Uterus (tissue), 2 donors: Measurements from ENCODE around the gene CDKN3.

Source experiments
- POLR2A ChIP-seq, 2 donors: fragments of 450-650 bp; IDR thresholded peaks; one replicate each; pipeline ENCODE4 v1.6.1; 2016; ENCODE audit warnings: antibody characterized with exemption in 2 of 2, mild to moderate bottlenecking in 1 of 2, moderate library complexity in 1 of 2
- TF ChIP-seq, protein P1 (sequence below), 4 experiments: fragments of 200-600 bp in 2 of 4; fragments of 450-650 bp in 2 of 4; sonication (generic) in 2 of 4; IDR thresholded peaks; one replicate each; pipeline ENCODE4 v1.5.1; 2016 to 2019; ENCODE audit warnings: antibody characterized with exemption in 4 of 4, mild to moderate bottlenecking in 2 of 4, moderate library complexity in 1 of 4

DNA sequence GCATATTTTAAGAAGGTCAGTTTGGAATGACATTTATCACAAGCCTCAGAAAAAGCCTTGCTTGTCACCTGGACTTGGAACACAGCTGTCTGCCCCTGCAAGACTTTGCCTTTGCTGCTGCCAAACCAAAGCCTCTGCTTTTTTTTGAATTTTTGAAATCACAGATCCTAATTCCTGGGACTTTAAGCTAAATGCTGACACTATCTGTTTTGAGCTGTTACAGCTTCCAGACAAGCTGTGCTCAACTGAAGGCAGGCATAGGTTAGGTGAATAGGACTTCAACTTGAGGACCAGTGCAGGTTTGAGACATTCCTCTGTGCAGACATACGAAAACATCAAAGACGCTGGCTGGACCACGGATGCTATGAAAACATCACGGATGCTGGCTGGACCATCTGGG is 11.3 kb upstream of the CDKN3 start:
- TF ChIP-seq, protein P1, sequence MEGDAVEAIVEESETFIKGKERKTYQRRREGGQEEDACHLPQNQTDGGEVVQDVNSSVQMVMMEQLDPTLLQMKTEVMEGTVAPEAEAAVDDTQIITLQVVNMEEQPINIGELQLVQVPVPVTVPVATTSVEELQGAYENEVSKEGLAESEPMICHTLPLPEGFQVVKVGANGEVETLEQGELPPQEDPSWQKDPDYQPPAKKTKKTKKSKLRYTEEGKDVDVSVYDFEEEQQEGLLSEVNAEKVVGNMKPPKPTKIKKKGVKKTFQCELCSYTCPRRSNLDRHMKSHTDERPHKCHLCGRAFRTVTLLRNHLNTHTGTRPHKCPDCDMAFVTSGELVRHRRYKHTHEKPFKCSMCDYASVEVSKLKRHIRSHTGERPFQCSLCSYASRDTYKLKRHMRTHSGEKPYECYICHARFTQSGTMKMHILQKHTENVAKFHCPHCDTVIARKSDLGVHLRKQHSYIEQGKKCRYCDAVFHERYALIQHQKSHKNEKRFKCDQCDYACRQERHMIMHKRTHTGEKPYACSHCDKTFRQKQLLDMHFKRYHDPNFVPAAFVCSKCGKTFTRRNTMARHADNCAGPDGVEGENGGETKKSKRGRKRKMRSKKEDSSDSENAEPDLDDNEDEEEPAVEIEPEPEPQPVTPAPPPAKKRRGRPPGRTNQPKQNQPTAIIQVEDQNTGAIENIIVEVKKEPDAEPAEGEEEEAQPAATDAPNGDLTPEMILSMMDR (IDR thresholded peaks at IDR 0.05), result no peak
- TF ChIP-seq POLR2A (IDR thresholded peaks at IDR 0.05), result no peak
